Fibroblast of mammary gland (primary cell): ENCODE measurements around the gene ACTR5.
A peak's percentile ranks its signal among the peaks of the same experiment; 100 is the strongest.
"Not testable (repeated sequence)": the region's sequence is repeated elsewhere in the genome, so short reads cannot be mapped to it uniquely, and the experiment has no call there.

Experiments used
- DNase-seq: peaks from one replicate; pipeline ENCODE4 v3.0.0-alpha.2; 2010; ENCODE audit warnings: low read depth
- H3K4me3 ChIP-seq: 2 replicates; pipeline ENCODE4 v1.5.1; 2011; ENCODE audit warnings: low read depth, mild to moderate bottlenecking, low read length, moderate library complexity; ENCODE audit not compliant: control insufficient read depth
- CTCF ChIP-seq: conservative IDR thresholded peaks from 2 replicates; pipeline ENCODE4 v1.5.1; 2011; ENCODE audit warnings: low read depth, low read length, inconsistent platforms; ENCODE audit not compliant: control insufficient read depth, insufficient read depth

ACTR5 gene

GRCh38 chr20:38782275-38782674 is 34.0 kb downstream of the ACTR5 start:
- DNase-seq: no peak
- H3K4me3 ChIP-seq: no peak overlapping the region
- no peak for TF ChIP-seq CTCF

- no peak overlapping the region for H3K4me3 ChIP-seq
- no peak for TF ChIP-seq CTCF
- no peak for DNase-seq
Measured at GRCh38 chr20:38787870-38788269, 39.6 kb downstream of the ACTR5 start.

DNA sequence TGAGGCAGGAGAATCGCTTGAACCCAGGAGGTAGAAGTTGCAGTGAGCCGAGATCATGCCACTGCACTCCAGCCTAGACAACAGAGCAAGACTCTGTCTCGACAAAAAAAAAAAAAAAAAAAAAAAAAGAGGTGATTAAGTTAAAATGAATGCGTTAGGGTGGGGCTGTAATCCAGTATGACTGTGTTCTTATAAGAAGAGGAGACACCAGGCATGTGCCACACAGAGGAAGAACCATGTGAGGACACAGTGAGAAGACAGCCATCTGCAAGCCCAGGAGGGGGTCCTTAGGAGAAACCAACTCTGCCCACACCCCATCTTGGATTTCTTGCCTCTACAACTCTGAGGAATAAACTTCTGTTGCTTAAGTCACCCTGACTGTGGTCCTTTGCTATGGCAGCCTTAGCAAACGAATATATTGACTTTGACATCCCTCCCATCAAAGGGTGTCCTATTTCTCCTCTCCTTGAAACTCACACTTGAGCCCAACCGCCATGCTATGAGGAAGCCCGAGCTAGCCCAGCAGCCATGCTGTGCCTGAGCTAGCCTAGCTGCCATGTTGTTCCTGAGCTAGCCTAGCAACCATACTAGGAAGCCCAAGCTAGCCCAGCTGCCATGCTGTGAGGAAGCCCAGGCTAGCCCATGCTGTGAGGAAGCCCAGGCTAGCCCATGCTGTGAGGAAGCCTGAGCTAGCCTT is 41.4 kb downstream of the ACTR5 start:
- TF ChIP-seq CTCF: no peak

DNA sequence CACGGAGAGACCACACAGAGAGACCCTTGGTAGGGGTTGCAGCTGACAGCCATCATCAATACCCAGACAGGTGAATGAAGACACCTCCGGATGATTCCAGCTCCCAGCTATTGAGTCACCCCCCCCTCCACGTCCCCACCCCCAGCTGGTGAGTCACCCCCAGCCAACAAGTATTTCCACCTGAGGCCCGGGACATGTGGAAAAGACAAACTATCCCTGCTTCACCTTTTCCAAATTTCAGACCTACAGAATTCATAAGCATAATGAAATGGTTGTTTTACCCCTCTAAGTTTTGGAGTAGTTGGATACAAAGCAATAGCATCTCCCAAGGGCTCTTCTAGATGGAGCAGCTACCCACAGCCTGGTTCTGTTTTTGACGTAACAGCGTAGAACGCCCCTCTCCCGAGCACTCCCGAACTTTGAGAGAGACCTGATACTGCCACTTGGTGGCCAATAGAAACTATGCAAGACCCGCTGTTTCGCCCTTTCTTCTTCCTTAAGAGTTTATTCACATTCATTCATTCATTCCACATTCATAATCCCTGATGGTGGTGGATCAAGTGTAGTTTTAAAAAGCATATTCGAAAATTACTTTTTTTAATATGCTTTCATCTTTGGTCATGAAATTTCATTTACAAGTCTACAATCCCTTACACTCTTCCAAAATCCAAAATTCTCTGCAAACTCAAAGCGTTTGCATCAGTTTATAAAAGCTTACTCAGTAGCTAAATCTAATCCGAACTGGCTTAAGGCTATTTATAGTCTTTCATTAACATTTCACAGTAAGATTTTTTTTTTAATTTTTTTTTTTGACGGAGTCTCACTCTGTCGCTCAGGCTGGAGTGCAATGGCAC is 42.2 kb downstream of the ACTR5 start:
- peak; percentile 58 for TF ChIP-seq CTCF
- no peak overlapping the region for H3K4me3 ChIP-seq
- DNase-seq: peak; percentile 53

More for the DNA sequence above, 41.4 kb downstream of the ACTR5 start:
- peak; percentile 64 for DNase-seq
- no peak overlapping the region for H3K4me3 ChIP-seq

- no peak for DNase-seq
- no peak overlapping the region for H3K4me3 ChIP-seq
- TF ChIP-seq CTCF: no peak
Measured at GRCh38 chr20:38791291-38791690, 43.0 kb downstream of the ACTR5 start.

DNA sequence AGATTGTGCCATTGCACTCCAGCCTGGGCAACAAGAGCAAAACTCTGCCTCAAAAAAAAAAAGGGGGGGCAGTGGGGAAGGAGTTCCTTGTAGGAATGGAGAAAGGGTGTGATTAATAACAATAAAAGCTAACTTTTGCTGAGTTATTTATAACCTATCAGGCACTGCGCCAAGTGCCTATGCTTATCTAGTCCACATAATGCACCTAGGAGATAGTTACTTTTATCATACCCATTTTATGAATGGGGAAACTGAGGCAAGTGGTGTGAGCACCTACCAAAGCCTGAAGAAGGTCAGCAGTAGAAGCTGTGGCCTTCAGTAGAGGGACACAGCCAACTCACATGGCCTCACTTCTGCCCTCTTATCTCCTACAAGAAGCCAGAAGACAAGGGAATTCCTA is 43.7 kb downstream of the ACTR5 start:
- no peak overlapping the region for H3K4me3 ChIP-seq
- DNase-seq: no peak

DNA sequence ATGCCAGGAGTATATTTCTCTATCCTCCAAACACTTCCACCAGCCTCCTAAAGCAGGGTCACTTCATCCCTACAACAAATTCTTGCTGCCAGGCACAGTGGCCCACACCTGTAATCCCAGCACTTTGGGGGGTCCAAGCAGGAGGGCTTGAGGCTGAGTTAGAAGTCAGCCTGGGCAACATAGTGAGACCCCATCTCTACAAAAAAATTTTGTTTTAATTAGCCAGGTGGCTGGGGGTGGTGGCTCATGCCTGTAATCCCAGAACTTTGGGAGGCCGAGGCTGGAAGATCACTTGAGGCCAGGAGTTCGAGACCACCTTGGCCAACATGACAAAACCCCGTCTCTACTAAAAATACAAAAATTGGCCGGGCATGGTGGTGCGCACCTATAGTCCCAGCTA is 45.8 kb downstream of the ACTR5 start:
- H3K4me3 ChIP-seq, DNase-seq: not testable (repeated sequence)

More for the DNA sequence above, 43.7 kb downstream of the ACTR5 start:
- no peak for TF ChIP-seq CTCF
